Fibroblast of skin of scalp (primary cell): Measurements from ENCODE around the gene SPATA31C2.
"Not testable (repeated sequence)": the region's sequence is repeated elsewhere in the genome, so short reads cannot be mapped to it uniquely, and the experiment has no call there.

Experiments
- DNase-seq: peaks from one replicate; pipeline ENCODE4 v3.0.0-alpha.2; 2013

SPATA31C2 gene

DNA sequence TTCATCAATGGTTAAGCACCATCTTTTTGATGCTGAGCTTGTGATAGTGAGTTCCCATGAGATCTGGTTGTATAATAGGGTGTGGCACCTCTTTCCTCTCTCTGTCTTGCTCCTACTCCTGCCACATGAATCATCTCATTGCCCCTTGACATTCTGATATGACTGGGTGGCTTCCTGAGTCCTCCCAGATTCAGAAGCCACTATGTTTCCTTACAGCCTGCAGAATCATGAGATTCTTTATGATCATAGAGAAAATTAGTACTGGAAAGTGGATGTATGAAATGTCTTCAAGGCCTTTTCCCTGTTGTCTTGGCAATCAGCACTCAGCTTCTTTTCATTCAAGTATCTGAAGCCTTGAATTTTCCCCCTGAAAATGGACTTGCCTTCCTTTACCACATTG is 14.9 kb downstream of the SPATA31C2 start:
- DNase-seq: not testable (repeated sequence)

DNA sequence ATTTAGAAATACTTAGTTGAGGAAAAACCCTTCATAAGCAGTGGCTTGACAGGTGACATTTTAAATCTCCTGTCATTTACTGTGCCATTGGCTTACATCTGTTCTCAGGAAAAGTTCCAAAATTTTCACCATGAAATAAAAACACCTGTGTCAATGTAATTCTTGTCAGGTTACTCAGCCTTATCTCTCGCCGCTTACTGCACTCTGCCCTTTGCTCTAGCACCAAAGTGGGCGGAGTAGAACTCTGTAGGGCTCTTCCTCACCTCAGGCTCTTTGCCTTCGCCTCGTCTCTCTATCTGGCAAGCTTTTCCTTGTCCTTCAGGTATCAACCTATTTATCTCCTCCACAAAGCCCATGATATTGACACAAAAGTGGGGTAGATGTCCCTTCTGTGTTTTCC is 20.2 kb downstream of the SPATA31C2 start:
- not testable (repeated sequence) for DNase-seq

DNA sequence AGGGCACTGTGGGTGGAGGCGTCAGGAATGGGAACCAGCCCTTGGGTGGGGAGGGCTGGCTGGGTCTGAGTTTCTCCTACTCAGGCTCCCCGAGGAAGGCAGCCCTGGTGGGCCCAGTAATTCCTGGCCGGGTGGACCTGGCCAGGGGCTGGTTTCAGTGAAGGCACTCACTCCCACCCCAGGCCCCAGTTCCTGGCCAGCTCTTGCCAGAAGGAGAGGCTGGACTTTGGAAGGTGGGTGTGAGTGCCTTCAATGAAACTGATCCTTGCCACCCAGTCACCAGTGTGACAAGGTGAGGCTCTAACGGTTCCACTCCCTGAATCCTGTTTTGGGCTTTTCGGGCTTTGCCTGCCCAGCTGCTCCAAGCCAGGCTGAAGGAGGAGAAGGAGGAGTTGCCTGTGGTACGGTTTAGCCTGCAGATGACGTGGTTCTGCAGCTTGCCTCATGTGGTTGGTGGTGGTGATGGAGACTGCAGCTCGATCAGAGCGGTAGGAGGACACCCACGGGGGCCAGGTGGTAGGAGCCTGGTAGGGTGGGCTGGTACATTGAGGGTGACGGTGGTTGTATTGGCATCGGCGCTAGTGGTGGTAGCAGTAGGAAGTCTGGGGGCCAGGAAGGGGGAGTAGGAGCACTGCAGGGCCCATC is 23.2 kb downstream of the SPATA31C2 start:
- DNase-seq: not testable (repeated sequence)

DNA sequence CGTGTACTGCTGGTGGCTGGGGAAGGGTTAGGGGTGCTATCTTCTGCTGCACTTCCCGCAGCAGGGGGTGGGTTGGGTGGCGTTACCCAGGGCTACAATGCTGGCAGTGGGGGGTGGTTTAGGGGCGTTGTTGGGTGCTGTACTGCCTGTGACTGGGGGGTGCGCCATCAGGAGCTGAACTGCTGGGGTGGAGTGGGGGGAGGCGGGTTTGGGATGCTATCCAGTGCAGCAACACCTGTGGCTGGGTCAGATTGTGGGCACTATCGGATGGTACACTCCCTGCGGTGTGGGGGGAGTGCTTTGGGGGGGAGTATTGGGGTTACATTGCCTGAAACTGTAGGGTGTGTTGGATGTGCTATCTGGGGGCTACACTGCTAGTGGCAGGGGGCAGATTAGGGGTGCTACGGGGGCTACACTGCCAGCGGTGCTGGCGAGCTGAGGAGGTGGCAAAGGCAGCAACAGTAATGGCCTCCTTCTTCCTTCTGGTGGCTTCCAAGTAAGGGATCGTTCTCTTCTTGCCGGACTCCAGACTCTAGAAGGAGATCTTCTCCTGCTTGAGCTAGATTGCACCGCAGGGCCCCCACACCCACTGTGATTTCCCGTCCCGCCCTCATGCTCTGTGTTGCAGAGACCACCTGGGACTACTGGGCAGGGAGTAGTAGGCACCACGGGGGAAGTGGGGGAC is 23.9 kb downstream of the SPATA31C2 start:
- DNase-seq: not testable (repeated sequence)

DNA sequence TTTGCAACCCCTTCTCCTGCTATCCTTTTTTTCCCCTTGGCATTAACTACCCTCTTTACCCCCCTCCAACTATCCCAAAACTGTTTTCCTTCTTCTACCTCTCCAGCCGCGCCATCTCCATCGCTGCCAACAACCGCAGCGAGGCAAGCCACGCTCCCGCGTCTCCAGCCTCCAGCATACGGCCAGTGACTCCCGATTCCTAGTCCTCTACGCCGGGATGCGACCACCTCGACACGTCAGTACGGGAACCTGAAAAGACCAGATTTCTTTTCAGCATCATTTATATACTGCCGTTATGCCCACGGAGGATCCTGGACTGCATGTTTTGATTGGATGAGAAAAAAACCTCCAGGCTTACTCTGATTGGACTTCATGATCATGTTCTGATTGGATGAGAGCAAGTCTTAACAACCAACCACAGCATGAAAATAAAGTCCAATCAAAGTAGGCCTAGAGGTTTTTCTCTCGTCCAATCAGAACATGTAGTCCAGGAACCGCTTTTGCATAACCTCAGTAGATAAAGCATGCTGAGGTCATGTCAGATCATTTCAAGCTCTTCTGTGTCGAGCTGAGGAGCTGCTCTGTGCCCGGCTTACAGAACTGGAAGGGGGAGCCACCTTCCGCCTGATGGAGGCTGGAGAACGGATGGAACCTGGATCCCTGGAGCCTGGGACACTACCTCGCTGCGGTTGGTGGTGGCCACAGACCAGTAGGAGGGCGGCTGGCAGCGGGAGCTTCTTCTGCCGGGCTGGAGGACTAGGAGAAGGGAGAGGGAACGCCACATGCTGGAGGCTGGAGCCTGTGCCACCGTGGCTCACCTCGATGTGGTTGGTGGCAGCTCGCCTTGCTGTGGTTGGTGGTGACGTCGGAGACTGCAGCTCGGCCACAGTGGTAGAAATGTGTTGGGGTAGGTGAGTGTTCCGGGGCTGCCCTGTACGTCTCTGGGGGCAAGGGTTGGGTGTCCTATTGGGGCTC is 24.8 kb downstream of the SPATA31C2 start:
- DNase-seq: not testable (repeated sequence)

DNA sequence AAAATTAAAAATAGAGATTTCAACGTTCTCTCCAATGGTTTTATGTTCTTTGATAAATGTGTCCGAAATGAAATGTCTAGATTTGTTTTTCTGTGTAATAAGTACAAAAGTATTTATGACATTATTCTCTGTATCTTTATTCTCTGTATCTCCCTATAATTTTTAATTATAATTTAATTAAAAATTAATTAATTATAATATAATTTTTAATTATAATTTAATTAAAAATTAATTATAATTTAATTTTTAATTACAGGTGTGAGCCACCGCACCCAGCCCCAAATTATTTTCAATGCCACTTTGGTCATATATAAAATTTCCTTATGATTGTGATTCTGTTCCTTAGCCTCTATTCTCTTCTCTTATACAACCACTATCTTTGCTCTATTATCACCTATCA is 28.2 kb downstream of the SPATA31C2 start:
- DNase-seq: no peak

DNA sequence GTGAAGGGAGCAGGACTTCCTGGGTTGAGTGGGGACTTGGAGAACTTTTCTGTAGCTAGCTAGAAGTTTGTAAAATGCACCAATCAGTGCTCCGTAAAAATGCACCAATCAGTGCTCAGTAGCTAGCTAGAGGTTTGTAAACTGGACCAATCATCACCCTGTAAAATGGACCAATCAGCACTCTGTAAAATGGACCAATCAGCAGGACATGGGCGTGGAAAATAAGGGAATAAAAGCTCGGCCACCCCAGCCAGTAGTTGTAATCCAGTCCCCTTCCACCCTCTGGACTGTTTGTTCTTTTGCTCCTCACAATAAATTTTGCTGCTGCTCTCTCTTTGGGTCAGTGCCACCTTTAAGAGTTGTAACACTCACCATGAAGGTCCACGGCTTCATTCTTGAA is 29.5 kb downstream of the SPATA31C2 start:
- DNase-seq: no peak

DNA sequence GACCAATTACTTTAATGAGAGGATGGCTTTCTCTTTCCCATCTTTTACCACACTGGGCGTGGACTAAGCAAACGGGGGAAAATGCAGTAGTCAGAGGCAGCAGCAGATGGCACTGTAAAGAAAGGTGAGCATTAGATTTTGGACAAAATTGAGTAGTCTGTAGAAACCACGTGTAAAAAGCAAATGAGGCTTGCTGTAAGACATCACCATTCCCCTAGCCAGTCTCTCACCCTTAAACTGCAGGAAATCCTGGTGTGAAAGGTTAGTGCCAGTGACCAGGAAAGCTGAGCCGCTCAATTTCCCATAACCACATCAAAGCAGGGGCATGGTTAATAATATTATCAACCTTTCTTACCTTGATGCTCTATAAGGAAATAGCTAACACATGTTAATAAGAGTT is 31.8 kb downstream of the SPATA31C2 start:
- peak; percentile 12 for DNase-seq

DNA sequence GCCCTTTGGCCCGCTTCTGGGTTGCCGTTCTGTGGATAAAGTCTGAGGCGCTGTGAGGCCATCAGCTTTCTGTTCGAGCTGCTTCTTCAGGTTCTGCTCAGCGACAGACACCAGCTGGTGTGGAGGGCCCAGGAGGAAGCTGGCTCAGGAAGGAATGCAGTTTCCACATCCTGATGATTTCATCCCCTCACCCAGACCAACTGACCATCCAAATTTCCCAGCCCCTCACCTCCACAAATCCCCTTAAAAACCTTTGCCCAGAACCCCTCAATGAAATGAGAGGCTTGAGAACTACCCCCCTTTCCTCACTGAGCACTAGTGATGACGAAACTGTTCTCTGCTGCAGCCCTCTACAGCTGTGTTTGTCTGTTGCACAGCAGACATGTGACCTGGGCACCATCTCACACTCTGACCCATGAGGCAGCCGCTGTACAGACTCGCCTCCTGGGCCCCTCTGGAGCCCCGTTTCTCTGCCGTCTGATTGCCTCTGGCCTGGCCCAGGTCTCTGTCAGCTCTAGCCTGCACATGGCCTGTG is 45.4 kb downstream of the SPATA31C2 start:
- DNase-seq: no peak

DNA sequence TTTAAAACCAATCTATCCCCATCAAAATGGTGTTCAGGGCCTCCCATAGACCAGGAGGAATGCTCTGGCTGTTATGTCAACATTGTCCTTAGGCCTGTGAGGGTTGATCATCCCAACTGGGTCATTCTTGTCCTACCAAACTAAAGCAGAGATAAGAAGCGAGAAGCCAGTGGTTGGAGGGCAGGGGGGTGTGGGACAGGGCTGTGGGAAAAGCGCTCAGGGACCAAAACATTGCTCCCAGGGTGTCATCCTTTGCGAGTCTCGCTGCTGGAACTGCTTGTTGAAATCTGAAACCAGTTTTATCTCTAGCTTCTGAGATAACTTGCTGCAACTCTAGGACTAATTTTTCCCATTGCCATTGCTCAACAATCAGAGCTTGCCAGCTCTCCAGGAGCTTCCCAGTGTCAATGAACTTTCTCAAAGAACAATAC is 48.1 kb downstream of the SPATA31C2 start:
- peak; percentile 54 for DNase-seq

DNA sequence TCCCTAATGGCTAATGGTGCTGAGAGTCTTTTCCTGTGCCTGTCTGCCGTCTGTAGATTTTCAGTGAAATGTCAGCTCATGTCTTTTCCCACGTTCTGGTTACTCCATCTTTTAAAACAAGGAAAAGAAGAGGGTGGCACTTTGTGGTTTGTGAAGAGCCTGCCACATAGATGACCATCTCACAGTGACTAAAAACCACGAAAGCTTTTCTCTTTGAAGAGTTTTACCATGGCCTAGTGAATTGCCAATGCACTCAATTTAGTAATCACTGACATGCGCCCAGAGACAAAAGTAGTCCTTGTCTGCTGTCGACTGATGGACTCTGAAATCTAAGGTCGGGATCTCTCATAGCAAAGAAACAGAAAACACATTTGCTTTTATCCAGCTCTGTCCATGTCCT is 50.4 kb downstream of the SPATA31C2 start:
- DNase-seq: no peak

DNA sequence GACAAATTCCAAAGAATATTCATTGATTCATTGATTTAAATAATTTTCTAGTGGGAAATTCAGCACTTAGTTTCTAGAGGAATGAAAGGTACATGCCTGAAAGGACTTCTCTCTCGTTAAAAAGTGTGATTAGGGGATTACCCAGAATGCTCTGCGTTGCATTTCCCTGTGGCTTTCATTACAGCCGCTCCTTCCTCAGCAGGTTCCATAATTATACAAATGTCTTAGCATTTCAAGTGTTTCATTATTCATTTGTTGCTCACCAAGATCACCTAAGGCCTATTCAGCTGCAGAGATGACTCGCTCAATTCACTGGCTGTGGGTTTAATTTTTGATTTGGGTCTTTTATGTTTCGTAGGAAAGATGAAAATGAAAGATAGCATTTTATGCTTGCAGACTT is 52.8 kb downstream of the SPATA31C2 start:
- DNase-seq: no peak

DNA sequence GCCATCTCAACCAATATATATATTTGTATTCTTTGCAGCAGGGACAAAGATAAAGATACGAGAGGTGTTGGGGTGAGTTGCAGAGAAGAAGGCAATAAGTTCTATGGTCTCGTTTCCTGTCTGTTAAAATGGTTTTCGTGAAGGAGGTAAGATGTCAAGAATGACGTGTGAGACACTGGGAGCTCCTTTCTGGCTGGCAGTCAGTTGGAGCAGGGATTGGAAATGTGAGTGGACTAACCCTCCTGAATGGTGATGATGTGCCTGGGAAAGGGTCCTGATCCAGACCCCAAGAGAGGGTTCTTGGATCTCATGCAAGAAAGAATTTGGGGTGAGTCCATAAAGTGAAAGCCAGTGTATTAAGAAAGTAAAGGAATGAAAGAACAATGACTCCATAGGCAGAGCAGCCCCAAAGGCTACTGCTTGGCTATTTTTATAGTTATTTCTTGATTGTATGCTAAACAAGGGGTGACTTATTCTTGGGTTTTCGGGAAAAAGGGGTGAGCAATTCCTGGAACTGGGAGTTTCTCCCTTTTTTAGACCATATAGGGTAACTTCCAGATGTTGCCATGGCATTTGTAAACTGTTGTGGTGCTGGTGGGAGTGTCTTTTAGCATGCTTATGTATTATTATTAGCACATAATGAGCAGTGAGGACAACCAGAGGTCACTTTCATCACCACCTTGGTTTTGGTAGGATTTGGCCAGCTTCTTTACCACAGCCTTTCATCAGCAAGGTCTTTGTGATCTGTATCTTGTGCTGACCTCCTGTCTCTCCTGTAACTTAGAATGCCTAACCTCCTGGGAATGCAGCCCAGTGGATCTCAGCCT is 53.7 kb downstream of the SPATA31C2 start:
- no peak for DNase-seq
